GM21390 (cell line): Measurements from ENCODE around the gene BMP7.
"Not testable (repeated sequence)": the region's sequence is repeated elsewhere in the genome, so short reads cannot be mapped to it uniquely, and the experiment has no call there.

ENCODE experiments used
- ATAC-seq: cut with Tn5 transposase; IDR thresholded peaks from one replicate; pipeline ENCODE4 v1.9.1; 2021; ENCODE audit not compliant: unreplicated experiment

BMP7 gene

GRCh38 chr20:57267158-57267821, 849 bp upstream of the BMP7 start:
- no peak for ATAC-seq

GRCh38 chr20:57265997-57266290, 497 bp downstream of the BMP7 start:
- no peak for ATAC-seq

- no peak for ATAC-seq
Measured at GRCh38 chr20:57265336-57265996, 975 bp downstream of the BMP7 start.

GRCh38 chr20:57264908-57265335, 1.5 kb downstream of the BMP7 start:
- ATAC-seq = not testable (repeated sequence)

GRCh38 chr20:57263801-57264792, 2.3 kb downstream of the BMP7 start:
- ATAC-seq = no peak

- no peak for ATAC-seq
Measured at GRCh38 chr20:57262784-57263609, 3.4 kb downstream of the BMP7 start.

- no peak for ATAC-seq
Measured at GRCh38 chr20:57262301-57262700, 4.1 kb downstream of the BMP7 start.

GRCh38 chr20:57261457-57262251, 4.8 kb downstream of the BMP7 start:
- ATAC-seq = no peak

GRCh38 chr20:57260934-57261333, 5.5 kb downstream of the BMP7 start:
- ATAC-seq = no peak

GRCh38 chr20:57259938-57260921, 6.2 kb downstream of the BMP7 start:
- ATAC-seq = no peak

GRCh38 chr20:57259121-57259937, 7.1 kb downstream of the BMP7 start:
- no peak for ATAC-seq

- no peak for ATAC-seq
Measured at GRCh38 chr20:57257701-57258453, 8.6 kb downstream of the BMP7 start.

GRCh38 chr20:57256908-57257307, 9.5 kb downstream of the BMP7 start:
- ATAC-seq = no peak

- no peak for ATAC-seq
Measured at GRCh38 chr20:57256205-57256604, 10.2 kb downstream of the BMP7 start.

GRCh38 chr20:57255183-57255582, 11.3 kb downstream of the BMP7 start:
- ATAC-seq = no peak

- ATAC-seq = no peak
Measured at GRCh38 chr20:57252559-57253162, 13.8 kb downstream of the BMP7 start.

GRCh38 chr20:57251949-57252348, 14.5 kb downstream of the BMP7 start:
- ATAC-seq = no peak
